Activated CD8-positive, alpha-beta memory T cell treated with anti-CD3 and anti-CD28 coated beads for 4 hours (primary cell): ENCODE measurements around the gene CPNE5.

Source experiments
- DNase-seq, 2 donors: peaks; one replicate each; pipeline ENCODE4 v3.0.0-alpha.2; 2020; ENCODE audit warnings: low read depth in 2 of 2

The CPNE5 gene

DNA sequence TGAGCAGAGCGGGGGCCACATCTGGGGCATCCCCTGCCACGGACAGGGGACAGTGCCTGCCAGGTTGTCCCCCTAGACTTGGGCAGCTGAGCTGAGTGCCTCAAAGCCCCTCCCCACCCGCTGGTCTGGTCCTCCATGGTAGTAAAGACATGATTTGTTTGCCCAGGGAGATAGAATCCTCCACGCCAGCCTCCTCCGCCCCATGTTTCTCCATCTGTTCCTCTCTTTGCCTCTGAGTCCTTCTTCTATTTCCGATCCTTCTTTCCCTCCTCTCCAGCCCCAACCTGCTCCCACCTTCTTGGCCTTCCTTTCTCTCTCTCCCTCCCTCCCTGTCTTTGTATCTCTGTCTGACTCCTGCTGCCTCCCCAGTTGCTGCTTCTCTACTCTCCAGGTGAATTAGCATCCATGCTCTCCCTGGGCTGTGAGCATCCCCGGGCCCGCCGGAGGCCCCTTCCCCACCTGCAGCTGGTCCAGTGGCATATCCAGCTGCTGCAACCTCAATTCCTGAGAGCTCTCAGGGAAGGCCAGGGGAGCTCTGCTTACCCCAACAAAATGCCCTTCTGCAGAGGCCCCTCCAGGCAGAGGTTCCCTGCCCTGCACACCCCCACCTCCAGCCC is 45.8 kb downstream of the CPNE5 start:
- DNase-seq = no peak

- no peak for DNase-seq
Measured at GRCh38 chr6:36791521-36792135, 47.6 kb downstream of the CPNE5 start.

DNA sequence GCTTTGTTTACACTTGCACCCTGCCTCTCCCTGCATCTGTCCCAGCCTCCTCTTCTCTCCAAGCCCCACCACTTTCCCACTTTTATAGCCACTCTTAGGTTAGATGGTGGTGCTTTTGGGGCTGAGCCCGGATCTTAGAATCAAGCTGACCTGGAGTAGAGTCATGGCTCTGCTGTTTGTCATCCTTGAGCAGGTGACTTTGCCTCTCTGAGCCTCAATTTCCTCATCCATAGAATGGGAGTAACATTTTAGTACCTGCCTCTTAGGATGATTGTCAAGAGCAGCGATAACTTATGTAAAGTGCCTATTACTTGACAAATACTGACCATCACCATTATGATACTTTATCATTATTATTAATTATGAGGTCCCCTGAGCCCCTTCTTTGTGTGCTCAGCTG is 48.2 kb downstream of the CPNE5 start:
- no peak for DNase-seq

DNA sequence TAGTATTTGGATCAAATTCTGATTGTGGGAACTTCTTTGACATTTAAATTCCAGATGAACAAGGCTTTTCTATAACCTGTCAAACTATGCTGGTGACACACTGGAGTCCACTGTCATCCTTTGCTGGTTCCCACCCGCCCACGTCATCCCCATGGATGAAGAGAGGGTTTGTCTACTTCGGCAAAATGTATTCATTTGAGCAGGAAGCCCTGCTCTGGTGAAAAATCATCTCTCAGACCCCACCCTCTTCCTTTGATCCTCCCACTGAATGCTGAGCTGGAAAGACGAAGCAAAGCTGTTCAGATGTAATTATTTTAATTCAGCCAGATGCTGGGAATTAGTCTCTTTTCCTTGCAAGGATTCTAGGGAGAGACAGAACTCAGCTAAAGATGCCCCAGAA is 50.5 kb downstream of the CPNE5 start:
- no peak for DNase-seq

GRCh38 chr6:36788186-36788585 is 51.1 kb downstream of the CPNE5 start:
- no peak for DNase-seq

GRCh38 chr6:36787210-36787609 is 52.0 kb downstream of the CPNE5 start:
- DNase-seq = no peak

DNA sequence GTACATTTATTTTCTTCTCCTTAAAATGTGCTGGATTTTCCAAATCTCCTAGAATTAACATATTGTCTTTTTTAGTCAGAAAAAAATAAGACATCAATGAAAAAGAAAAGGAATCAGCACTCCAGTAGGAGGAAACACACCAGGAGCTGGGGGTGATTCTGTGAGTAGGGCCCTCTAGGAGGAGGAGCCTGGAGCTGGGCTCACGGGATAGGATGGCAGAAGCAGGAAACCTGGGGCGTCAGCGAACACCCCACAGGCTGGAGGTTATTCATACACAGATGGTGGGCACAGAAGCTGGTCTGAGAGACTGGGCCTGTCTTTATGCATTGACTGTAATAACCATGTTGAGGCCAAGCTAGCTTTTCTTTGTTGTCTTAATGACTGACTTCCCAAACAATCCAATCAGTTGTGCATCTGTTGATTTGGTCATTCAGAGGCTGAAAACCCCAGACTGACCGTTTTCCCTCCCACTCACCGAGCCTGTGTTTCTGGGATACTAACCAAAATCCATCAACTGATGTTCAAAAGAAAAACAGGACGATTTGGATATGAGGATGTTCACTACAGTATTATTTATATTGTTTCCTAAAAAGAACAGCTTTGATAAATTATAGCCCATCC is 53.1 kb downstream of the CPNE5 start:
- no peak for DNase-seq

GRCh38 chr6:36784376-36784636 is 54.9 kb downstream of the CPNE5 start:
- DNase-seq = no peak

GRCh38 chr6:36783603-36784375 is 55.5 kb downstream of the CPNE5 start:
- no peak for DNase-seq

DNA sequence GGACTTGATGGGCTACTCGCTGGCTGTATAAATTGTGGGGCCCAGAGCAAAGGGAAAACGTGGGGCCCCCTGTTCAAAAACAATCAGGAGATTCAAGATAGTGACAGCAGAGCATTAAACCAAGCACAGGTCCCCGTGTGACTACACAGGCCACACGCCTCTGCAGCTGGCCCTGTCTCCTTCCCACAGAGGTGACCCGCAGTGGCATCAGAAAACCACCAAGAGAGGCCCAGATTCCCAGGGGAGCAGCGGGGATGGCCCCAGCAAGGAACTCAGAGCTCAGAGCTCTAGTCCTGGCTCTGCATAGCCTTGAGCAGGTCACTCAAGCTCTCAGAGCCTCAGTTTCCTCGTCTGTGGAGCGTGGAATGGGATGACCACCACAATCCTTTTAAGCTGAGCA is 57.6 kb downstream of the CPNE5 start:
- DNase-seq = no peak

DNA sequence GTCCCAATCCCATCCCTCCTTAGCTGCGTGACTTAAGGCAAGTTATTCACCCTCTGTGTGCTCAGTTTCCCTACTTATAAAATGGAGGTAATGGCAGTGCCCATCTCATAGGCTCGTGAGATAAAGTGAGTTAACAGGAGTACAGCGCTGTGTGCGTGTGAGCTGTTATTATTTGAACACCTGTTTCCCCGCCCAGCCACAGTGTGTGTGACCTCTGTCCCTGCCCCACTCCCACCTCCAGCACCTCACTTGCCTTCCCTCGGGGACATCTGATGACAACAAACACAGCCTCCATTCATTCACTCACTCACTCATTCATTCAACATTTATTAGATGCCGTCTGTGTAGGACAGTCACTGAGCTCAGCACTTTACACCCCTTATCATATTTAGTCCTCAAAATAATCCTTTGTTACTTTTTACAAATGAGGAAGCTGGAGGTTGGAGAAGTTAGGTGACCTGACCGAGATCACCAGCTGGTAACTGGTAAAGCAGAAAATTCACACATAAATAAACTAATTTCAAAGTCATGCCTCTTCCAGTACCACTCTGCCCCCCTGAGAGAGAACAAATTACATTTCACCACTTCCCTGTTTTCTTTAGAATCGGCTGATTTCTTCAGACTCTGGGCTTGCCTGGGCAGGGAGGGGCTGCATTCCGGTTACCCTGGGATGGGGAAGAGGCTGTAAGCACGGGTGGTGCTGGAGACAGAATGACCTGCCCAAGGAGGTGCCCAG is 58.6 kb downstream of the CPNE5 start:
- no peak for DNase-seq

DNA sequence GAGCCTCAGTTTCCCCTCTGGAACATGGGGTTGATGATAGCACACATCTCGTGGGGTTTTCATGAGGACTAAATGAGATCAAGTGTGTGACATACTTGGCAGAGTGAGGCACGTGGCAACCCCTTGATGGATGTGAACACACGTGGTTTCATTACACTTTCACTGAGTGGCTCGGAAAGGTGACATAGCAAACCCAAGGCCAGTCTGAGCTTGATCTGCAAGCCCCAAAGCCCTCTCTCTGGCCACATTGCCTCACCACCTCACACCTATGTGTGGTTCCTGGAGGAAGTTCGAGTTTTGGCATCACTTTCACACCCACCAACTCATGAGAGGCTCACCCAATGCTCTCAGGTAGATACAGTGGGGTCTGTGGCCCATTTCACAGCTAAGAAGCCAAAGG is 60.0 kb downstream of the CPNE5 start:
- no peak for DNase-seq

DNA sequence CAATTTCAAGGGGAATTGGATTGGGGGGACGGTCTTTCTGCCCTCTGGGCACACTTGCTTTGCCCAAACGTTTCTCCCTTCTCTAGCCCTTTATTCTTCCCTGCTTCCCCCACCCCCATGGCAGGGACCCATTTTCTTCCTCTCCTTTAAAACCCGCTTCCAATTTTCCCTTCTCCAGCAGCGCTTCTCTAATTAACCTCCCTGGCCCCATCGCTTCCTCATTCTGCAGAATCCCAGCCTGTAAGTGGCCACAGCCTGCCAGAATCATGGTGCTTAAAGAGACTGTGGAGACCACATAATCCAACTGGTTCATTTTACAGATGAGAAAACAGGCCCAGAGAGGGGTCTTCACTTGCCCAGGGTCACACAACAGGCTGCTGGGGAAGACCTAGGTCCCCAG is 61.4 kb downstream of the CPNE5 start:
- DNase-seq = no peak

DNA sequence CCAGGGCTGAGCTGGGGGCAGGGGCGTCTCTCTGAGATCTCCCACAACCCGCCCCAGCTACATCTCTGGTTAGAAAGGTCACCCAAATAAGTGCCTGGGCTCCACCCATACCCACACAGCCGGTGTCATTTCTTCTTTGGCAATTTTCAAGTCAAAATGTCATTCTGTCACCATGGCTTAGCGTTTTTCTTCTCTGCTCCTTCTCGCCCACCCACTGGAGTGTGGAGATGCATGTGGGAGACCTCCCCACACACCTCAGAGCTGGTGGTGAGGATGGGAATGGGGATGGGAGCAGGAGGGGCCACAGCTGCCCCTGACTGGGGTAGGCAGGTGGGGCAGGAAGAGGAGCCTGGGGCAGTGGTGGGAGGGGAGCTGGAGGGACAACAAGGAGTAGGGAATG is 63.1 kb downstream of the CPNE5 start:
- no peak for DNase-seq

GRCh38 chr6:36774331-36774730 is 64.9 kb downstream of the CPNE5 start:
- DNase-seq = no peak

DNA sequence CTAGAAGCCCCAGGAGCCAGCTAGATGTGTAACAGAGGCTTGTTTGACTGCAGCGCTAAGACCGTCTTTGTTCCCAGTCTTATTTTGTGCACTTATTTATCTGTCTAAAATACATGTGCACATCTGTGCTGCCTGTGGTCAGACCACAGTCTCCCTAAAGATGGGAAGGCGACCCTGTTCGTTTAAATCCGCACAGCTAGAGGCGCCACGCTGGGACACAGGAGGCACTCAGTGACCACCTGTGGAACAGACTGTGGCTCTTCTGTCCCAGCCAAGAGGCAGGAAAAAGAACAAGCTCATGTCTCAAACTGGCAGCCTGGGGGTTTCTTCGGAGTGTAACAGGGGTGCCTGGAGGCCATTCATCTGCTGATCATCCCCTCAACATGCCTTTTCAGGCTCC is 66.8 kb downstream of the CPNE5 start:
- DNase-seq = no peak

DNA sequence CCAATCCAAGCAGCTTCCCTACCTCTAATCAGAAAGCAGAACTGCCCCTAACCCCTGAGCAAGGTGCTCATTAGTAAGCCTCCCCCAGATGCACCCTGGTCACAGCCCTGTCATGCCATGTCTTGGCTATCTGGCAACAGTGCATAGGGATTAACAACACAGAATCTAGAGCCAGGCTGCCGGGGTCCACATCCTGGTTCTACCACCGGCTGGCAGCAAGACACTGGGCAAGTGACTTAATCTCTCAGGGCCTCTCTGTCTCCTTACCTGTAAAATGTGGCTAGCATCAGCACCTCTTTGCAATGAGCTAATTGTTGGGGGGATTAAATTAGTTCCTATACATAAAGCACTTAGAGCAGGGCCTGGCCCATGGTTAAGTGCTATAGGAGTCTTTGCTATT is 68.1 kb downstream of the CPNE5 start:
- no peak for DNase-seq

GRCh38 chr6:36769676-36770499 is 69.4 kb downstream of the CPNE5 start:
- DNase-seq = no peak

- no peak for DNase-seq
Measured at GRCh38 chr6:36769183-36769675, 70.0 kb downstream of the CPNE5 start.

GRCh38 chr6:36766399-36766945 is 72.8 kb downstream of the CPNE5 start:
- no peak for DNase-seq
